ENCODE data around the gene TIMP2.

GRCh38 chr17:78803186-78803845 lies 121.9 kb downstream of the TIMP2 start:
- no peak for TF ChIP-seq CTCF (conservative IDR thresholded peaks at IDR 0.05)
- TF ChIP-seq ZFX (IDR thresholded peaks at IDR 0.05), result no peak

All from C4-2B (cell line).